K562 (cell line): ENCODE results near the gene LMTK2. TPM values are rescaled to one million over a fixed set of nuclear protein-coding genes. Genes with fewer than 3 reads are reported as not detected.

ENCODE experiments used
- ATAC-seq: fragments of 200-7000 bp; cut with Tn5 transposase; 3 replicates; pipeline ENCODE4 v1.9.1; 2020; ENCODE audit warnings: moderate library complexity
- BruUV-seq: library from RNA; stranded (reverse); fragments of 400-500 nt; replicated peaks from 2 replicates; lab custom pipeline; 2021; lab: Mats Ljungman, UMichigan
- CTCF ChIA-PET: fragments of 300-600 bp; formaldehyde crosslinking; extraction: SDS; loops from one replicate; lab custom pipeline; 2021; ENCODE audit warnings: low intra/inter-chr PET ratio; lab: Yijun Ruan, JAX
- POLR2A ChIA-PET: fragments of 300-600, 350-650 bp; sonication (Branson Sonifier 250); formaldehyde crosslinking; extraction: SDS; loops from one replicate; lab custom pipeline; 2021; ENCODE audit warnings: antibody characterized with exemption, inconsistent platforms; lab: Yijun Ruan, JAX
- DNase-seq, 4 experiments: peaks; one replicate each; pipeline versions ENCODE4 v3.0.0 to v3.0.0-alpha.2; 2011 to 2018; ENCODE audit warnings: low spot score in 3 of 4, mixed read lengths in 3 of 4; ENCODE audit errors: extremely low read depth in 1 of 4
- FAIRE-seq: peaks from 2 replicates; lab custom pipeline; 2011; peaks lifted over from hg19 to GRCh38; lab: Jason Lieb, UNC
- H2AFZ ChIP-seq: 2 replicates; pipeline ENCODE4 v1.6.0; 2011; ENCODE audit warnings: low read depth, low read length, control low read depth, inconsistent platforms
- H3K27ac ChIP-seq: fragments of 200-600 bp; 3 replicates; pipeline ENCODE4 v1.8.0; 2011; ENCODE audit warnings: low read depth, mild to moderate bottlenecking, control low read depth, inconsistent platforms, low read length, moderate library complexity, mixed read lengths; ENCODE audit errors: extremely low read depth
- H3K27me3 ChIP-seq, 2 experiments: fragments of 300-600 bp in 1 of 2; 2 replicates in 1 of 2; 3 replicates in 1 of 2; pipeline versions ENCODE4 v1.6.0 to v1.8.0; 2011; ENCODE audit warnings: inconsistent platforms in 2 of 2, low read length in 2 of 2, mild to moderate bottlenecking in 1 of 2, mixed read lengths in 1 of 2, moderate library complexity in 1 of 2; ENCODE audit not compliant: control insufficient read depth in 2 of 2, insufficient read depth in 2 of 2
- H3K36me3 ChIP-seq: fragments of 300-600 bp; 3 replicates; pipeline ENCODE4 v1.8.0; 2011; ENCODE audit warnings: mild to moderate bottlenecking, low read length, inconsistent platforms; ENCODE audit not compliant: control insufficient read depth, insufficient read depth
- H3K4me1 ChIP-seq, 2 experiments: fragments of 200-600 bp in 1 of 2; replicated peaks in 1 of 2; 2 replicates in 1 of 2; 3 replicates in 1 of 2; pipeline versions ENCODE4 v1.5.1 to v1.8.0; 2011; ENCODE audit warnings: inconsistent platforms in 2 of 2, low read length in 2 of 2, mild to moderate bottlenecking in 1 of 2, mixed read lengths in 1 of 2, moderate library complexity in 1 of 2; ENCODE audit not compliant: control insufficient read depth in 2 of 2, insufficient read depth in 2 of 2
- H3K4me2 ChIP-seq: 2 replicates; pipeline ENCODE4 v1.6.1; 2011; ENCODE audit warnings: low read length, control low read depth, inconsistent platforms, mixed read lengths; ENCODE audit not compliant: insufficient read depth
- H3K4me3 ChIP-seq: fragments of 200-600 bp; sonication (generic), shearing (Covaris generic); 2 replicates; pipeline ENCODE4 v1.5.1; 2016; ENCODE audit warnings: control low read depth, inconsistent platforms
- H3K79me2 ChIP-seq: fragments of 200-600 bp; 3 replicates; pipeline ENCODE4 v1.8.0; 2011; ENCODE audit warnings: low read length, inconsistent platforms; ENCODE audit not compliant: control insufficient read depth, insufficient read depth
- H3K9ac ChIP-seq, 2 experiments: 2 replicates each; pipeline versions ENCODE4 v1.6.0 to v1.6.1; 2011; ENCODE audit warnings: low read depth in 2 of 2, low read length in 2 of 2, control low read depth in 1 of 2, inconsistent platforms in 1 of 2, mild to moderate bottlenecking in 1 of 2, mixed read lengths in 1 of 2; ENCODE audit not compliant: insufficient read depth in 1 of 2
- H3K9me1 ChIP-seq: one replicate; pipeline ENCODE4 v1.6.0; 2011; ENCODE audit warnings: inconsistent platforms, mild to moderate bottlenecking, low read length, moderate library complexity; ENCODE audit not compliant: control insufficient read depth, insufficient read depth
- H3K9me3 ChIP-seq: replicated peaks from 2 replicates; pipeline ENCODE4 v1.5.1; 2011; ENCODE audit warnings: low read depth, low read length, inconsistent platforms; ENCODE audit not compliant: control insufficient read depth, insufficient read depth
- H4K20me1 ChIP-seq: replicated peaks from 2 replicates; pipeline ENCODE4 v1.6.1; 2011; ENCODE audit warnings: low read length, inconsistent platforms, mixed read lengths; ENCODE audit not compliant: control insufficient read depth, insufficient read depth
- ZNF316 ChIP-seq: fragments of 450-650 bp; IDR thresholded peaks from 2 replicates; pipeline ENCODE4 v1.6.1; 2016
- WGBS: fragments of 100-300 bp; shearing (Covaris generic); methylation state at CpG from one replicate; pipeline ENCODE4 v1.1.6; 2016; ENCODE audit warnings: low coverage, mixed read lengths; ENCODE audit not compliant: insufficient coverage; ENCODE audit errors: missing lambda C conversion rate; 5-methylcytosine and 5-hydroxymethylcytosine counted together
- in situ Hi-C: fragments of 300-500 bp; cut with MboI; formaldehyde crosslinking; loops from 4 replicates; pipeline ENCODE4 v1.15.0; 2018; ENCODE audit warnings: inconsistent platforms, mixed read lengths
- intact Hi-C: fragments of 100-400 bp; cut with micrococcal nuclease; formaldehyde crosslinking; loops from 2 replicates; pipeline ENCODE4 v1.14.2; 2022
- polyA plus RNA-seq, 8 experiments: library from polyadenylated mRNA; depleted of rRNA in 4 of 8; stranded (reverse) in 5 of 8; unstranded in 3 of 8; fragments of >200 nt; fragmentation: Nextera tagmentation in 2 of 8; fragmentation: Illumina TruSeq in 1 of 8; extraction: Ambion mirVana in 2 of 8; extraction: Trizol in 1 of 8; gene quantifications; 2 replicates each; pipeline versions ENCODE4 v1.2.1 to v1.2.3, GENCODE V29; 2011 to 2014; ENCODE audit warnings: inconsistent platforms in 1 of 8, missing spikeins in 1 of 8
- total RNA-seq, 7 experiments: library from RNA; depleted of rRNA in 6 of 7; stranded (reverse); fragments of >200 nt in 6 of 7; fragmentation: Illumina TruSeq in 2 of 7; extraction: Trizol in 2 of 7; gene quantifications; 2 replicates each; pipeline versions ENCODE4 v1.2.1 to v1.2.3, GENCODE V29; 2011 to 2021; ENCODE audit warnings: low replicate concordance in 1 of 7
- TF ChIP-seq, protein P1 (sequence below), 2 experiments: fragments of 450-650 bp; IDR thresholded peaks; 2 replicates each; pipeline ENCODE4 v1.6.1; 2018; ENCODE audit warnings: mild to moderate bottlenecking in 2 of 2, low read depth in 1 of 2; ENCODE audit not compliant: partially characterized antibody in 2 of 2

The LMTK2 gene
- total and polyA plus RNA-seq, 9 of the 15 experiments (the other 6 are each of a cell fraction or from before 2014, with no cell fraction given), result 0.78 to 16.4 (median 6.3) TPM

GRCh38 chr7:98066208-98066607 lies 40.5 kb upstream of the LMTK2 start:
- Histone ChIP-seq H3K4me3 (no peak overlapping the region), H3K79me2 (no peaks in the 10 kb centered on the region), H3K9me3 (no peaks in the 10 kb centered on the region; the same call in 1 of the 2 replicates), H3K4me1 (no peaks in the 10 kb centered on the region), H3K9me1 (no peaks in the 10 kb centered on the region), H3K27me3 (peaks cover 8 to 29% of the 10 kb centered on the region in 2 experiments; a peak in 3 of 5 replicates), H2AFZ (no peak overlapping the region), H3K36me3 (no peaks in the 10 kb centered on the region), H3K27ac (no peak overlapping the region), H4K20me1 (no peaks in the 10 kb centered on the region), H3K9ac (no peak overlapping the region), H3K4me2 (no peak overlapping the region)
- peak; percentile 35; the same call in 1 of the 2 replicates for TF ChIP-seq ZNF316
- TF ChIP-seq, protein P1, sequence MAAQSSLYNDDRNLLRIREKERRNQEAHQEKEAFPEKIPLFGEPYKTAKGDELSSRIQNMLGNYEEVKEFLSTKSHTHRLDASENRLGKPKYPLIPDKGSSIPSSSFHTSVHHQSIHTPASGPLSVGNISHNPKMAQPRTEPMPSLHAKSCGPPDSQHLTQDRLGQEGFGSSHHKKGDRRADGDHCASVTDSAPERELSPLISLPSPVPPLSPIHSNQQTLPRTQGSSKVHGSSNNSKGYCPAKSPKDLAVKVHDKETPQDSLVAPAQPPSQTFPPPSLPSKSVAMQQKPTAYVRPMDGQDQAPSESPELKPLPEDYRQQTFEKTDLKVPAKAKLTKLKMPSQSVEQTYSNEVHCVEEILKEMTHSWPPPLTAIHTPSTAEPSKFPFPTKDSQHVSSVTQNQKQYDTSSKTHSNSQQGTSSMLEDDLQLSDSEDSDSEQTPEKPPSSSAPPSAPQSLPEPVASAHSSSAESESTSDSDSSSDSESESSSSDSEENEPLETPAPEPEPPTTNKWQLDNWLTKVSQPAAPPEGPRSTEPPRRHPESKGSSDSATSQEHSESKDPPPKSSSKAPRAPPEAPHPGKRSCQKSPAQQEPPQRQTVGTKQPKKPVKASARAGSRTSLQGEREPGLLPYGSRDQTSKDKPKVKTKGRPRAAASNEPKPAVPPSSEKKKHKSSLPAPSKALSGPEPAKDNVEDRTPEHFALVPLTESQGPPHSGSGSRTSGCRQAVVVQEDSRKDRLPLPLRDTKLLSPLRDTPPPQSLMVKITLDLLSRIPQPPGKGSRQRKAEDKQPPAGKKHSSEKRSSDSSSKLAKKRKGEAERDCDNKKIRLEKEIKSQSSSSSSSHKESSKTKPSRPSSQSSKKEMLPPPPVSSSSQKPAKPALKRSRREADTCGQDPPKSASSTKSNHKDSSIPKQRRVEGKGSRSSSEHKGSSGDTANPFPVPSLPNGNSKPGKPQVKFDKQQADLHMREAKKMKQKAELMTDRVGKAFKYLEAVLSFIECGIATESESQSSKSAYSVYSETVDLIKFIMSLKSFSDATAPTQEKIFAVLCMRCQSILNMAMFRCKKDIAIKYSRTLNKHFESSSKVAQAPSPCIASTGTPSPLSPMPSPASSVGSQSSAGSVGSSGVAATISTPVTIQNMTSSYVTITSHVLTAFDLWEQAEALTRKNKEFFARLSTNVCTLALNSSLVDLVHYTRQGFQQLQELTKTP (IDR thresholded peaks at IDR 0.05; ENCODE audit: low read depth in 1 of 2, partially characterized antibody in 2 of 2), result no peak
- POLR2A ChIA-PET, result no interaction called here
- 5% methylated on average over 5 of the region's 5 CpGs for WGBS
- CTCF ChIA-PET, result no interaction called here
- ATAC-seq, result no peak
- intact Hi-C loops, result no loop called here
- no peak for FAIRE-seq
- no peak for DNase-seq
- in situ Hi-C loops, result no loop called here
- no TSS peak for BruUV-seq
